GM23338 (cell line): Measurements from ENCODE around the gene TEKT5. TPM values are rescaled to one million over a fixed set of nuclear protein-coding genes. Genes with fewer than 3 reads are reported as not detected.

Source experiments
- ATAC-seq: fragments of 200-7000 bp; cut with Tn5 transposase; 3 replicates; pipeline ENCODE4 v1.9.1; 2020
- DNase-seq: peaks from one replicate; pipeline ENCODE4 v3.0.0-alpha.2; 2015; ENCODE audit warnings: low spot score
- H2AFZ ChIP-seq: fragments of 200-600 bp; sonication (generic); 2 replicates; pipeline ENCODE4 v1.8.0; 2016; ENCODE audit warnings: antibody characterized with exemption, mild to moderate bottlenecking, moderate library complexity
- H3F3A ChIP-seq: fragments of 200-600 bp; sonication (generic); replicated peaks from 2 replicates; pipeline ENCODE4 v1.8.0; 2017; ENCODE audit warnings: antibody characterized with exemption, mixed run types, low read depth
- H3K27ac ChIP-seq: fragments of 200-600 bp; sonication (generic); 2 replicates; pipeline ENCODE4 v1.6.1; 2016; ENCODE audit warnings: low read depth
- H3K27me3 ChIP-seq: fragments of 200-600 bp; sonication (generic); 2 replicates; pipeline ENCODE4 v1.8.0; 2016; ENCODE audit warnings: mild to moderate bottlenecking, mixed run types, moderate library complexity; ENCODE audit not compliant: insufficient read depth
- H3K36me3 ChIP-seq: fragments of 200-600 bp; sonication (generic); 2 replicates; pipeline ENCODE4 v1.8.0; 2016; ENCODE audit warnings: mild to moderate bottlenecking; ENCODE audit not compliant: insufficient read depth
- H3K4me1 ChIP-seq: fragments of 200-600 bp; sonication (generic); 2 replicates; pipeline ENCODE4 v1.8.0; 2016; ENCODE audit warnings: mild to moderate bottlenecking, moderate library complexity; ENCODE audit not compliant: insufficient read depth
- H3K4me2 ChIP-seq: fragments of 200-600 bp; sonication (generic); 2 replicates; pipeline ENCODE4 v1.7.1; 2017; ENCODE audit warnings: mixed run types
- H3K4me3 ChIP-seq: fragments of 200-600 bp; sonication (generic); 2 replicates; pipeline ENCODE4 v1.6.1; 2016; ENCODE audit warnings: mixed run types
- H3K79me2 ChIP-seq: fragments of 200-600 bp; sonication (generic); replicated peaks from 2 replicates; pipeline ENCODE4 v1.8.0; 2017; ENCODE audit warnings: mild to moderate bottlenecking; ENCODE audit not compliant: insufficient read depth
- H3K9me2 ChIP-seq: fragments of 200-600 bp; sonication (generic); 2 replicates; pipeline ENCODE4 v1.8.0; 2017; ENCODE audit not compliant: insufficient read depth
- H4K20me1 ChIP-seq: fragments of 200-600 bp; sonication (generic); replicated peaks from 2 replicates; pipeline ENCODE4 v1.8.0; 2017; ENCODE audit warnings: mild to moderate bottlenecking; ENCODE audit not compliant: insufficient read depth
- H3K27ac Mint-ChIP-seq: 2 replicates; pipeline ENCODE4 v1.8.0; 2020; ENCODE audit warnings: inconsistent platforms, mild to moderate bottlenecking, moderate library complexity, mixed read lengths
- H3K27me3 Mint-ChIP-seq: 3 replicates; pipeline ENCODE4 v1.8.0; 2022; ENCODE audit warnings: low read depth, mild to moderate bottlenecking, moderate library complexity, mixed read lengths, inconsistent platforms; ENCODE audit not compliant: insufficient read depth, poor library complexity
- H3K36me3 Mint-ChIP-seq: 3 replicates; pipeline ENCODE4 v1.8.0; 2021; ENCODE audit warnings: low read depth, mild to moderate bottlenecking, inconsistent platforms, moderate library complexity, mixed read lengths
- H3K4me1 Mint-ChIP-seq: 3 replicates; pipeline ENCODE4 v1.8.0; 2020; ENCODE audit warnings: mild to moderate bottlenecking, inconsistent platforms, mixed read lengths
- H3K4me3 Mint-ChIP-seq: 3 replicates; pipeline ENCODE4 v1.8.0; 2021; ENCODE audit warnings: moderate library complexity, mild to moderate bottlenecking, inconsistent platforms, mixed read lengths
- H3K9me3 Mint-ChIP-seq: 3 replicates; pipeline ENCODE4 v1.8.0; 2020; ENCODE audit warnings: moderate library complexity, mild to moderate bottlenecking, inconsistent platforms, mixed read lengths
- EZH2phosphoT487 ChIP-seq: fragments of 200-600 bp; sonication (generic); IDR thresholded peaks from one replicate; pipeline ENCODE4 v1.8.1; 2018; ENCODE audit warnings: antibody characterized with exemption; ENCODE audit not compliant: unreplicated experiment
- NANOG ChIP-seq: IDR thresholded peaks from 2 replicates; pipeline ENCODE4 v1.6.1; 2016; ENCODE audit warnings: antibody characterized with exemption, borderline replicate concordance
- POLR2AphosphoS5 ChIP-seq: IDR thresholded peaks from 2 replicates; pipeline ENCODE4 v1.6.1; 2016; ENCODE audit warnings: antibody characterized with exemption, low read depth
- STAT1 ChIP-seq: IDR thresholded peaks from one replicate; pipeline ENCODE4 v1.6.1; 2016; ENCODE audit warnings: antibody characterized with exemption; ENCODE audit not compliant: unreplicated experiment
- polyA plus RNA-seq: library from polyadenylated mRNA; unstranded; fragments of >200 nt; fragmentation: Nextera tagmentation; extraction: Ambion mirVana; gene quantifications from 2 replicates; pipeline ENCODE4 v1.2.1, GENCODE V29; 2016
- total RNA-seq: library from RNA; depleted of rRNA; stranded (reverse); fragments of >200 nt; shearing (Covaris generic); gene quantifications from 2 replicates; pipeline ENCODE4 v1.2.3, GENCODE V29; 2014
- TF ChIP-seq, protein P1 (sequence below), 2 experiments: fragments of 200-600 bp in 1 of 2; sonication (generic) in 1 of 2; conservative IDR thresholded peaks; 2 replicates each; pipeline versions ENCODE4 v1.5.1 to v1.6.1; 2016 to 2017; ENCODE audit warnings: antibody characterized with exemption in 2 of 2, low read depth in 2 of 2, mild to moderate bottlenecking in 2 of 2, moderate library complexity in 1 of 2

The TEKT5 gene
- total and polyA plus RNA-seq, 2 experiments from 2014 or later = 0.52 TPM; not detected in 1

DNA sequence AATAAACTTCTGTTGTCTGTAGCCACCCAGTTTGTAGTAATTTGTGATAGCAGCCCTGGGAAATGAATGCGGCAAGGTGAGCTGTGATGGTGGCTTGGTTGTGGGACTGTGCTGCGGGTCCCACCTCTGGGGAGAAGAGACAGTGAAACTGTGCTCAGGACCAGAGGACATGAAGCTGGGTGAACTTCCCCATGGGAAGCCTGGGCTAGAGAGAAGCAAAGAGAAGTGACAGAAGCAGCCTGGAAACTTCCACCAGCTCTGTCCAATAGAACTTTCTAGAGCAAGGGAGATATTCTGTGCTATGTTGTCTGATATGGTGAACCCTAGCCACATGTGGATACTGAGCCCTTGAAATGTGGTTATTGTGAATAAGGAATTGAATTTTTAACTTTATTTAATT is 62.8 kb downstream of the TEKT5 start:
- H3K4me2 ChIP-seq = no peak overlapping the region
- peak overlapping the region; percentile 56; the same call in 1 of the 2 replicates for H2AFZ ChIP-seq
- TF ChIP-seq EZH2phosphoT487 = no peak
- no peak for TF ChIP-seq STAT1
- TF ChIP-seq NANOG = no peak
- TF ChIP-seq, protein P1, sequence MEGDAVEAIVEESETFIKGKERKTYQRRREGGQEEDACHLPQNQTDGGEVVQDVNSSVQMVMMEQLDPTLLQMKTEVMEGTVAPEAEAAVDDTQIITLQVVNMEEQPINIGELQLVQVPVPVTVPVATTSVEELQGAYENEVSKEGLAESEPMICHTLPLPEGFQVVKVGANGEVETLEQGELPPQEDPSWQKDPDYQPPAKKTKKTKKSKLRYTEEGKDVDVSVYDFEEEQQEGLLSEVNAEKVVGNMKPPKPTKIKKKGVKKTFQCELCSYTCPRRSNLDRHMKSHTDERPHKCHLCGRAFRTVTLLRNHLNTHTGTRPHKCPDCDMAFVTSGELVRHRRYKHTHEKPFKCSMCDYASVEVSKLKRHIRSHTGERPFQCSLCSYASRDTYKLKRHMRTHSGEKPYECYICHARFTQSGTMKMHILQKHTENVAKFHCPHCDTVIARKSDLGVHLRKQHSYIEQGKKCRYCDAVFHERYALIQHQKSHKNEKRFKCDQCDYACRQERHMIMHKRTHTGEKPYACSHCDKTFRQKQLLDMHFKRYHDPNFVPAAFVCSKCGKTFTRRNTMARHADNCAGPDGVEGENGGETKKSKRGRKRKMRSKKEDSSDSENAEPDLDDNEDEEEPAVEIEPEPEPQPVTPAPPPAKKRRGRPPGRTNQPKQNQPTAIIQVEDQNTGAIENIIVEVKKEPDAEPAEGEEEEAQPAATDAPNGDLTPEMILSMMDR (conservative IDR thresholded peaks at IDR 0.05; ENCODE audit: low read depth in 2 of 2) = no peak
- H3K27ac Mint-ChIP-seq = no peak overlapping the region
- no peaks in the 10 kb centered on the region for H3K27me3 ChIP-seq
- DNase-seq (no peak), ATAC-seq (no peak)
- no peaks in the 10 kb centered on the region for H4K20me1 ChIP-seq
- peaks cover 4% of the 10 kb centered on the region for H3K4me1 Mint-ChIP-seq
- peaks cover 8% of the 10 kb centered on the region; the same call in 1 of the 3 replicates for H3K9me3 Mint-ChIP-seq
- H3K27ac ChIP-seq = no peak overlapping the region
- H3K27me3 Mint-ChIP-seq = peaks cover 3% of the 10 kb centered on the region
- H3K36me3 Mint-ChIP-seq = no peaks in the 10 kb centered on the region
- no peaks in the 10 kb centered on the region for H3K79me2 ChIP-seq
- no peak overlapping the region for H3K4me3 ChIP-seq
- H3F3A ChIP-seq = no peaks in the 10 kb centered on the region
- no peaks in the 10 kb centered on the region for H3K36me3 ChIP-seq
- H3K4me1 ChIP-seq = no peaks in the 10 kb centered on the region
- H3K4me3 Mint-ChIP-seq = no peak overlapping the region
- no peaks in the 10 kb centered on the region for H3K9me2 ChIP-seq

- Mint-ChIP-seq H3K36me3 (no peaks in the 10 kb centered on the region), H3K4me1 (peaks cover 4% of the 10 kb centered on the region), H3K9me3 (peaks cover 5% of the 10 kb centered on the region; the same call in 2 of the 3 replicates), H3K4me3 (no peak overlapping the region), H3K27ac (no peak overlapping the region), H3K27me3 (peaks cover 3% of the 10 kb centered on the region)
- Histone ChIP-seq H3K4me1 (no peaks in the 10 kb centered on the region), H3K27me3 (no peaks in the 10 kb centered on the region), H2AFZ (peak overlapping the region; percentile 60), H3K79me2 (no peaks in the 10 kb centered on the region), H3K4me2 (no peak overlapping the region), H3K27ac (no peak overlapping the region), H3F3A (no peaks in the 10 kb centered on the region), H3K36me3 (no peaks in the 10 kb centered on the region), H3K4me3 (no peak overlapping the region), H4K20me1 (no peaks in the 10 kb centered on the region), H3K9me2 (no peaks in the 10 kb centered on the region)
- ATAC-seq = peak; percentile 99
- DNase-seq = peak; percentile 74
- TF ChIP-seq, protein P1 (conservative IDR thresholded peaks at IDR 0.05; ENCODE audit: low read depth in 2 of 2) = peak; percentile 41 to 61; a peak in 3 of 4 replicates
- TF ChIP-seq NANOG (no peak), POLR2AphosphoS5 (no peak)
These were observed 65.2 kb downstream of the TEKT5 start for GRCh38 chr16:10629592-10629963.
